IMR-90 (cell line): ENCODE results near the gene ZNF12. TPM values are rescaled to one million over a fixed set of nuclear protein-coding genes. Genes with fewer than 3 reads are reported as not detected.

Experiments
- ATAC-seq: fragments of 200-7000 bp; cut with Tn5 transposase; 2 replicates; pipeline ENCODE4 v1.9.1; 2020; ENCODE audit warnings: low read depth, mild to moderate bottlenecking, moderate library complexity
- BruUV-seq: library from RNA; stranded (reverse); fragments of 400-500 nt; replicated peaks from 2 replicates; lab custom pipeline; 2021; lab: Mats Ljungman, UMichigan
- CTCF ChIA-PET: fragments of 300-600 bp; formaldehyde crosslinking; extraction: SDS; loops from one replicate; lab custom pipeline; 2021; ENCODE audit warnings: antibody characterized with exemption; lab: Yijun Ruan, JAX
- POLR2A ChIA-PET: fragments of 300-600 bp; sonication (Branson Sonifier 250); formaldehyde crosslinking; loops from one replicate; lab custom pipeline; 2022; ENCODE audit warnings: antibody characterized with exemption; ENCODE audit not compliant: unreplicated experiment; lab: Charles Lee
- DNase-seq: peaks from one replicate; pipeline ENCODE4 v3.0.0; 2013
- H2AFZ ChIP-seq: replicated peaks from 2 replicates; pipeline ENCODE3; 2013; ENCODE audit warnings: low read length, mild to moderate bottlenecking; ENCODE audit not compliant: poor library complexity
- H2AK5ac ChIP-seq: 2 replicates; pipeline ENCODE4 v1.6.1; 2013; ENCODE audit warnings: low read depth, low read length, inconsistent platforms
- H2AK9ac ChIP-seq: replicated peaks from 2 replicates; pipeline ENCODE3; 2013; ENCODE audit warnings: mild to moderate bottlenecking, low read depth, low read length, moderate library complexity; ENCODE audit not compliant: poor library complexity
- H2BK120ac ChIP-seq: 2 replicates; pipeline ENCODE4 v1.6.1; 2013; ENCODE audit warnings: low read depth, low read length, inconsistent platforms
- H2BK15ac ChIP-seq: 3 replicates; pipeline ENCODE4 v1.6.1; 2013; ENCODE audit warnings: low read depth, low read length, inconsistent platforms
- H2BK20ac ChIP-seq: 2 replicates; pipeline ENCODE4 v1.6.1; 2013; ENCODE audit warnings: low read depth, mild to moderate bottlenecking, inconsistent platforms, low read length, moderate library complexity
- H2BK5ac ChIP-seq: 2 replicates; pipeline ENCODE4 v1.6.1; 2013; ENCODE audit warnings: mild to moderate bottlenecking, low read depth, low read length, inconsistent platforms; ENCODE audit not compliant: poor library complexity, severe bottlenecking
- H3K14ac ChIP-seq: replicated peaks from 2 replicates; pipeline ENCODE4 v1.6.1; 2013; ENCODE audit warnings: low read depth, low read length, inconsistent platforms
- H3K18ac ChIP-seq: 2 replicates; pipeline ENCODE4 v1.6.1; 2013; ENCODE audit warnings: low read depth, low read length, control low read depth
- H3K23ac ChIP-seq: 2 replicates; pipeline ENCODE4 v1.6.1; 2013; ENCODE audit warnings: low read depth, low read length, inconsistent platforms
- H3K27ac ChIP-seq: 2 replicates; pipeline ENCODE4 v1.5.1; 2013; ENCODE audit warnings: mild to moderate bottlenecking, control low read depth, low read length; ENCODE audit not compliant: insufficient read depth
- H3K27me3 ChIP-seq: 2 replicates; pipeline ENCODE4 v1.6.1; 2013; ENCODE audit warnings: low read length; ENCODE audit not compliant: control insufficient read depth, insufficient read depth
- H3K36me3 ChIP-seq: 2 replicates; pipeline ENCODE4 v1.6.1; 2013; ENCODE audit warnings: low read length, mixed read lengths; ENCODE audit not compliant: control insufficient read depth, insufficient read depth
- H3K4ac ChIP-seq: 2 replicates; pipeline ENCODE4 v1.6.1; 2013; ENCODE audit warnings: low read depth, low read length, inconsistent platforms
- H3K4me1 ChIP-seq: 2 replicates; pipeline ENCODE4 v1.6.1; 2013; ENCODE audit warnings: low read length, mixed read lengths; ENCODE audit not compliant: control insufficient read depth, insufficient read depth
- H3K4me2 ChIP-seq: 2 replicates; pipeline ENCODE4 v1.6.1; 2013; ENCODE audit warnings: low read depth, mild to moderate bottlenecking, control low read depth, low read length, moderate library complexity
- H3K4me3 ChIP-seq: 2 replicates; pipeline ENCODE4 v1.5.1; 2013; ENCODE audit warnings: low read depth, mild to moderate bottlenecking, control low read depth, low read length, moderate library complexity; ENCODE audit not compliant: insufficient read depth
- H3K56ac ChIP-seq: 2 replicates; pipeline ENCODE4 v1.6.1; 2013; ENCODE audit warnings: low read length, inconsistent platforms; ENCODE audit not compliant: insufficient read depth; ENCODE audit errors: extremely low read depth
- H3K79me1 ChIP-seq, 2 experiments: 2 replicates each; pipeline ENCODE4 v1.6.1; 2013; ENCODE audit warnings: low read length in 2 of 2, inconsistent platforms in 1 of 2, low read depth in 1 of 2
- H3K9ac ChIP-seq: 2 replicates; pipeline ENCODE4 v1.6.1; 2013; ENCODE audit warnings: low read depth, low read length, control low read depth
- H3K9me1 ChIP-seq: 2 replicates; pipeline ENCODE4 v1.6.1; 2013; ENCODE audit warnings: low read length, inconsistent platforms; ENCODE audit not compliant: insufficient read depth
- H3K9me3 ChIP-seq: 2 replicates; pipeline ENCODE4 v1.6.1; 2013; ENCODE audit warnings: low read length; ENCODE audit not compliant: control insufficient read depth, insufficient read depth
- H4K20me1 ChIP-seq: 2 replicates; pipeline ENCODE4 v1.6.1; 2013; ENCODE audit warnings: low read length, inconsistent platforms; ENCODE audit not compliant: insufficient read depth
- H4K5ac ChIP-seq: 2 replicates; pipeline ENCODE4 v1.6.1; 2013; ENCODE audit warnings: mild to moderate bottlenecking, low read depth, low read length, control low read depth
- H4K8ac ChIP-seq, 2 experiments: 2 replicates each; pipeline ENCODE4 v1.6.1; 2013; ENCODE audit warnings: low read depth in 2 of 2, low read length in 2 of 2, control low read depth in 1 of 2, inconsistent platforms in 1 of 2
- H4K91ac ChIP-seq: 2 replicates; pipeline ENCODE4 v1.6.1; 2013; ENCODE audit warnings: low read depth, low read length, inconsistent platforms; ENCODE audit not compliant: insufficient read depth
- RAD21 ChIP-seq: IDR thresholded peaks from 2 replicates; pipeline ENCODE4 v1.6.1; 2012; ENCODE audit warnings: low read length, improper control_type of control experiment
- RCOR1 ChIP-seq: IDR thresholded peaks from 2 replicates; pipeline ENCODE4 v1.6.1; 2012; ENCODE audit warnings: mild to moderate bottlenecking, low read length, improper control_type of control experiment; ENCODE audit not compliant: insufficient replicate concordance
- WGBS, 2 experiments: methylation state at CpG; one replicate each; pipeline versions ENCODE4 v1.1.5 to v1.1.7; 2013; ENCODE audit warnings: missing lambda C conversion rate in 2 of 2; ENCODE audit not compliant: insufficient read length in 1 of 2; ENCODE audit errors: extremely low coverage in 2 of 2; 5-methylcytosine and 5-hydroxymethylcytosine counted together
- dilution Hi-C: fragments of 300-500 bp; cut with HindIII; formaldehyde crosslinking; loops from one replicate; pipeline ENCODE4 v1.14.3; 2018; ENCODE audit warnings: low sequenced_read_pairs; ENCODE audit not compliant: unreplicated experiment
- in situ Hi-C: fragments of 300-500 bp; cut with MboI; formaldehyde crosslinking; loops from 3 replicates; pipeline ENCODE4 v1.14.3; 2019; ENCODE audit warnings: low sequenced_read_pairs, inconsistent platforms, mixed read lengths
- intact Hi-C: fragments of 100-400 bp; cut with micrococcal nuclease; formaldehyde crosslinking; loops from 2 replicates; pipeline ENCODE4 v1.10.0; 2022
- polyA plus RNA-seq, 3 experiments: library from polyadenylated mRNA; depleted of rRNA; stranded (reverse); fragments of >200 nt; gene quantifications; 2 replicates each; pipeline ENCODE4 v1.2.3, GENCODE V29; 2012; ENCODE audit warnings: low replicate concordance in 1 of 3
- total RNA-seq: library from RNA; depleted of rRNA; stranded (reverse); fragments of >200 nt; gene quantifications from 2 replicates; pipeline ENCODE4 v1.2.3, GENCODE V29; 2012

The ZNF12 gene
- total and polyA plus RNA-seq, 2 of the 4 experiments (the other 2 are of a cell fraction), result 8.2 to 20.8 TPM

GRCh38 chr7:6652446-6653011 lies 54.2 kb downstream of the ZNF12 start:
- no peak overlapping the region for H3K4me3 ChIP-seq
- no peak overlapping the region for H3K9ac ChIP-seq
- H4K5ac ChIP-seq, result no peak overlapping the region
- no peak overlapping the region for H2AFZ ChIP-seq
- no peak overlapping the region for H3K56ac ChIP-seq
- dilution Hi-C loops (no loop called here), in situ Hi-C loops (no loop called here), intact Hi-C loops (no loop called here)
- no peak overlapping the region for H2BK120ac ChIP-seq
- H3K27me3 ChIP-seq, result no peaks in the 10 kb centered on the region
- H3K4me1 ChIP-seq, result no peaks in the 10 kb centered on the region
- H2BK15ac ChIP-seq, result no peak overlapping the region
- 98% methylated on average over 40 of the region's 75 CpGs; no CpG with 5 or more reads in 1 of the 2 experiments for WGBS, 2 experiments
- H3K14ac ChIP-seq, result no peak overlapping the region
- no peak overlapping the region for H3K4ac ChIP-seq
- TF ChIP-seq RCOR1 (no peak), RAD21 (no peak)
- H3K79me1 ChIP-seq, result peaks cover 0 to 13% of the 10 kb centered on the region in 2 experiments; a peak in 1 of 4 replicates
- no peak overlapping the region for H3K4me2 ChIP-seq
- no peak overlapping the region for H4K91ac ChIP-seq
- no TSS peak for BruUV-seq
- no peak overlapping the region for H4K8ac ChIP-seq
- peaks cover 40% of the 10 kb centered on the region for H3K9me3 ChIP-seq
- ChIA-PET POLR2A (no interaction called here), CTCF (no interaction called here)
- no peak overlapping the region for H3K27ac ChIP-seq
- H3K18ac ChIP-seq, result no peak overlapping the region
- H3K23ac ChIP-seq, result no peak overlapping the region
- no peak overlapping the region for H2BK20ac ChIP-seq
- H3K36me3 ChIP-seq, result peaks cover 81% of the 10 kb centered on the region
- no peak for ATAC-seq
- no peaks in the 10 kb centered on the region for H3K9me1 ChIP-seq
- no peak for DNase-seq
- H4K20me1 ChIP-seq, result peaks cover under 1% of the 10 kb centered on the region; the same call in 1 of the 2 replicates
- H2AK5ac ChIP-seq, result no peak overlapping the region
- H2AK9ac ChIP-seq, result no peak overlapping the region
- no peak overlapping the region for H2BK5ac ChIP-seq
